ENCODE measurements around the gene CCDC157. TPM values are rescaled to one million over a fixed set of nuclear protein-coding genes. Genes with fewer than 3 reads are reported as not detected.
A peak's percentile ranks its signal among the peaks of the same experiment; 100 is the strongest.

Gene CCDC157
- total and polyA plus RNA-seq, 10 of the 15 experiments (the other 5 are each of a cell fraction or from before 2014, with no cell fraction given) = 0.10 to 2.8 (median 1.2) TPM

- TF ChIP-seq SMARCA5 (IDR thresholded peaks at IDR 0.05) = peak; percentile 29; the same call in 1 of the 2 replicates
- TF ChIP-seq ZNF24 (IDR thresholded peaks at IDR 0.05) = peak; percentile 39; the same call in 1 of the 2 replicates
- peak; percentile 2; the same call in 1 of the 2 replicates for TF ChIP-seq RUNX3 (IDR thresholded peaks at IDR 0.05; ENCODE audit: low read length)
- TF ChIP-seq RBBP5 (conservative IDR thresholded peaks at IDR 0.05) = no peak
- TF ChIP-seq ZNF687 (IDR thresholded peaks at IDR 0.05) = no peak
- TF ChIP-seq MTA3 (IDR thresholded peaks at IDR 0.05; ENCODE audit: borderline replicate concordance, low read length) = 0 out of 2 replicates have a peak, but pooled peaks have one; percentile 58
- TF ChIP-seq CHD2 (IDR thresholded peaks at IDR 0.05; ENCODE audit: borderline replicate concordance, low read depth, low read length) = no peak
- TF ChIP-seq, protein P1, sequence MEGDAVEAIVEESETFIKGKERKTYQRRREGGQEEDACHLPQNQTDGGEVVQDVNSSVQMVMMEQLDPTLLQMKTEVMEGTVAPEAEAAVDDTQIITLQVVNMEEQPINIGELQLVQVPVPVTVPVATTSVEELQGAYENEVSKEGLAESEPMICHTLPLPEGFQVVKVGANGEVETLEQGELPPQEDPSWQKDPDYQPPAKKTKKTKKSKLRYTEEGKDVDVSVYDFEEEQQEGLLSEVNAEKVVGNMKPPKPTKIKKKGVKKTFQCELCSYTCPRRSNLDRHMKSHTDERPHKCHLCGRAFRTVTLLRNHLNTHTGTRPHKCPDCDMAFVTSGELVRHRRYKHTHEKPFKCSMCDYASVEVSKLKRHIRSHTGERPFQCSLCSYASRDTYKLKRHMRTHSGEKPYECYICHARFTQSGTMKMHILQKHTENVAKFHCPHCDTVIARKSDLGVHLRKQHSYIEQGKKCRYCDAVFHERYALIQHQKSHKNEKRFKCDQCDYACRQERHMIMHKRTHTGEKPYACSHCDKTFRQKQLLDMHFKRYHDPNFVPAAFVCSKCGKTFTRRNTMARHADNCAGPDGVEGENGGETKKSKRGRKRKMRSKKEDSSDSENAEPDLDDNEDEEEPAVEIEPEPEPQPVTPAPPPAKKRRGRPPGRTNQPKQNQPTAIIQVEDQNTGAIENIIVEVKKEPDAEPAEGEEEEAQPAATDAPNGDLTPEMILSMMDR (IDR thresholded peaks at IDR 0.05 in 2 of 3, conservative IDR thresholded peaks at IDR 0.05 in 1 of 3; ENCODE audit: control insufficient read depth in 2 of 3, extremely low read depth in 1 of 3, insufficient read depth in 1 of 3, low read depth in 3 of 3, low read length in 3 of 3) = peak in 1 of 3 experiments; percentile 15; a peak in 1 of 6 replicates
- no TSS peak for BruUV-seq (replicated peaks)
- Histone ChIP-seq H3K27ac (ENCODE audit: control insufficient read depth, insufficient read depth) (peak overlapping the region; percentile 82), H3K4me2 (ENCODE audit: control insufficient read depth, insufficient read depth) (peak overlapping the region; percentile 99), H2AFZ (ENCODE audit: control insufficient read depth, low read depth, low read length) (peak overlapping the region; percentile 67), H3K27me3 (replicated peaks in 1 of 2; ENCODE audit: control insufficient read depth in 2 of 2, insufficient read depth in 2 of 2, low read length in 1 of 2) (no peaks in the 10 kb centered on the region), H4K20me1 (ENCODE audit: control insufficient read depth, insufficient read depth) (no peaks in the 10 kb centered on the region), H3K36me3 (ENCODE audit: control insufficient read depth in 2 of 2, insufficient read depth in 2 of 2, low read length in 1 of 2) (peaks cover 3 to 16% of the 10 kb centered on the region in 2 experiments; a peak in 2 of 4 replicates), H3K9me3 (replicated peaks; ENCODE audit: control insufficient read depth, insufficient read depth, low read length) (no peaks in the 10 kb centered on the region; the same call in 2 of the 3 replicates), H3K4me3 (peak overlapping the region; percentile 65), H3K79me2 (ENCODE audit: control insufficient read depth, insufficient read depth, low read length) (peaks cover 45% of the 10 kb centered on the region), H3K4me1 (ENCODE audit: control insufficient read depth, insufficient read depth, low read length) (peaks cover 22% of the 10 kb centered on the region), H3K9ac (ENCODE audit: control insufficient read depth, insufficient read depth, low read length) (peak overlapping the region; percentile 85)
- WGBS (ENCODE audit: insufficient coverage, insufficient replicate concordance, low lambda C conversion rate, missing lambda C conversion rate) = 30% methylated on average over 20 of the region's 20 CpGs
- intact Hi-C loops (cut with micrococcal nuclease; ENCODE audit: unreplicated experiment) (loop anchor here (1.0 kb wide), 1 partner anchor 33 kb away; no protein-coding TSS in a partner anchor), in situ Hi-C loops (cut with MboI) (no loop called here)
- POLR2A ChIA-PET = interaction anchor here (0.6 to 6.4 kb wide), 25 partner anchors 9 to 1368 kb away, joined by 3 to 60 read pairs (median 4); partner anchors contain the start of genes MTMR3, PIK3IP1, SEC14L2 and SF3A1
- DNase-seq (ENCODE audit: low read depth, low spot score) (no peak), ATAC-seq (no peak), FAIRE-seq (no peak)
- CTCF ChIA-PET = interaction anchor here (0.7 to 7.5 kb wide), 21 partner anchors 9 to 317 kb away, joined by 3 to 172 read pairs (median 4); partner anchors contain the start of genes CASTOR1, RNF215 and SEC14L2
- RAD21 ChIA-PET (ENCODE audit: unreplicated experiment) = interaction anchor here (0.7 to 7.3 kb wide), 13 partner anchors 20 to 330 kb away, joined by 3 to 137 read pairs (median 4); partner anchors contain the start of genes CASTOR1, CCDC157, RNF215 and SEC14L2
- SMC1A ChIA-PET (ENCODE audit: uncharacterized antibody, unreplicated experiment) = interaction anchor here (0.6 to 6.0 kb wide), 19 partner anchors 9 to 183 kb away, joined by 3 to 69 read pairs (median 4); partner anchors contain the start of genes CASTOR1, RNF215 and TCN2
These were observed 67.9 kb downstream of the CCDC157 start for GRCh38 chr22:30424534-30425326.
